ENCODE measurements around the gene CDC7. TPM values are rescaled to one million over a fixed set of nuclear protein-coding genes. Genes with fewer than 3 reads are reported as not detected.

Gene CDC7
- total RNA-seq, 1 experiment from 2014 or later: 24.5 TPM

GRCh38 chr1:91545506-91546300, 45.1 kb downstream of the CDC7 start:
- intact Hi-C loops (cut with micrococcal nuclease): no loop called here
- BruUV-seq (replicated peaks): no TSS peak
- no peaks in the 10 kb centered on the region for H4K20me1 ChIP-seq (ENCODE audit: insufficient read depth)

More at GRCh38 chr1:91545506-91546300, 45.1 kb downstream of the CDC7 start:
- ChIA-PET RAD21 (ENCODE audit: low non-redundant PET in 1 of 2, low total read pairs in 2 of 2, uncharacterized antibody in 2 of 2, unreplicated experiment in 2 of 2) (no interaction called here), POLR2A (no interaction called here), CTCF (no interaction called here)
- Histone ChIP-seq H3K79me2 (ENCODE audit: insufficient read depth, low read length) (no peaks in the 10 kb centered on the region), H3K9me3 (ENCODE audit: control insufficient read depth in 1 of 2, insufficient read depth in 1 of 2, low read depth in 1 of 2, low read length in 2 of 2) (peaks cover 0 to 2% of the 10 kb centered on the region in 2 experiments; a peak in 1 of 4 replicates), H3K4me2 (ENCODE audit: low read length) (no peak overlapping the region), H3K36me3 (ENCODE audit: control insufficient read depth in 1 of 2, insufficient read depth in 2 of 2, low read length in 2 of 2) (no peaks in the 10 kb centered on the region), H3K9ac (ENCODE audit: low read length) (no peak overlapping the region), H2AFZ (ENCODE audit: low read depth, low read length, poor library complexity, severe bottlenecking) (no peak overlapping the region), H3K27ac (ENCODE audit: low read depth, low read length) (no peak overlapping the region), H3K4me1 (ENCODE audit: control insufficient read depth in 1 of 2, insufficient read depth in 2 of 2, low read length in 2 of 2) (no peaks in the 10 kb centered on the region), H3K4me3 (replicated peaks in 1 of 2; ENCODE audit: low read depth in 1 of 2, low read length in 2 of 2) (no peak overlapping the region), H3K9me2 (ENCODE audit: insufficient read depth) (no peaks in the 10 kb centered on the region), H3K27me3 (ENCODE audit: insufficient read depth, low read length) (no peaks in the 10 kb centered on the region)
- TF ChIP-seq, protein P1, sequence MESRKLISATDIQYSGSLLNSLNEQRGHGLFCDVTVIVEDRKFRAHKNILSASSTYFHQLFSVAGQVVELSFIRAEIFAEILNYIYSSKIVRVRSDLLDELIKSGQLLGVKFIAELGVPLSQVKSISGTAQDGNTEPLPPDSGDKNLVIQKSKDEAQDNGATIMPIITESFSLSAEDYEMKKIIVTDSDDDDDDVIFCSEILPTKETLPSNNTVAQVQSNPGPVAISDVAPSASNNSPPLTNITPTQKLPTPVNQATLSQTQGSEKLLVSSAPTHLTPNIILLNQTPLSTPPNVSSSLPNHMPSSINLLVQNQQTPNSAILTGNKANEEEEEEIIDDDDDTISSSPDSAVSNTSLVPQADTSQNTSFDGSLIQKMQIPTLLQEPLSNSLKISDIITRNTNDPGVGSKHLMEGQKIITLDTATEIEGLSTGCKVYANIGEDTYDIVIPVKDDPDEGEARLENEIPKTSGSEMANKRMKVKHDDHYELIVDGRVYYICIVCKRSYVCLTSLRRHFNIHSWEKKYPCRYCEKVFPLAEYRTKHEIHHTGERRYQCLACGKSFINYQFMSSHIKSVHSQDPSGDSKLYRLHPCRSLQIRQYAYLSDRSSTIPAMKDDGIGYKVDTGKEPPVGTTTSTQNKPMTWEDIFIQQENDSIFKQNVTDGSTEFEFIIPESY (IDR thresholded peaks at IDR 0.05; ENCODE audit: extremely low read depth, insufficient replicate concordance, low read length): no peak
- no peak for TF ChIP-seq POLR2A (IDR thresholded peaks at IDR 0.05; ENCODE audit: borderline replicate concordance, extremely low read depth, insufficient read depth, insufficient read length)
- TF ChIP-seq RAD21 (IDR thresholded peaks at IDR 0.05; ENCODE audit: low read depth): no peak
- no peak for TF ChIP-seq CBX3 (IDR thresholded peaks at IDR 0.05; ENCODE audit: low read depth)
- no peak for TF ChIP-seq REST (IDR thresholded peaks at IDR 0.05; ENCODE audit: low read depth)
- no peak for TF ChIP-seq EGR1 (IDR thresholded peaks at IDR 0.05; ENCODE audit: low read depth)
- no peak for TF ChIP-seq JUND (IDR thresholded peaks at IDR 0.05)
- no peak for TF ChIP-seq CTCF (IDR thresholded peaks at IDR 0.05 in 2 of 3, conservative IDR thresholded peaks at IDR 0.05 in 1 of 3; ENCODE audit: borderline replicate concordance in 1 of 3, insufficient read depth in 1 of 3, low read depth in 2 of 3, low read length in 2 of 3)
- DNase-seq (ENCODE audit: low read depth, low spot score): no peak
- ATAC-seq: no peak

All from HCT116 (cell line).